GM21825 (cell line): ENCODE measurements around the gene TGFA.

Experiments used
- ATAC-seq: cut with Tn5 transposase; IDR thresholded peaks from one replicate; pipeline ENCODE4 v1.9.1; 2021; ENCODE audit warnings: mild to moderate bottlenecking, moderate library complexity; ENCODE audit not compliant: unreplicated experiment

The TGFA gene

GRCh38 chr2:70425682-70426301 lies 127.8 kb downstream of the TGFA start:
- ATAC-seq: no peak

DNA sequence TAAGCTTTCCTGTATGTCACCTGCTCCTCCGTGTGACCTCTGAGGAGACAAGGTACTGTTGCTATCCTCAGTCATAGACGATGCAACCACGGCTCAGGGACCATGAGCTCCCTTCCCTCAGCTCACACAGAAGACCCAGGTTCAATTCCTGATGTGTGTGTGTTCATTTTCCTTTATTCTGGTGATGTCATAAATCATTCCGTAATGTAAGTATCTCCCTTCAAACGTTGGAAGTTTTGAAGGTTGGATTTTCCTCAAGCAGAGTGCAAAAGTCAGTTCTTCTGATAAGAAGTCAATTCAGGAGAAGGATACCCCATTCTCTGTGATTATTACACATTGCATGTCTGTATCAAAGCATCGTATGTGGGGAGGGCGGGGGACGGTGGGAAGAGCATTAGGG lies 132.9 kb downstream of the TGFA start:
- no peak for ATAC-seq

DNA sequence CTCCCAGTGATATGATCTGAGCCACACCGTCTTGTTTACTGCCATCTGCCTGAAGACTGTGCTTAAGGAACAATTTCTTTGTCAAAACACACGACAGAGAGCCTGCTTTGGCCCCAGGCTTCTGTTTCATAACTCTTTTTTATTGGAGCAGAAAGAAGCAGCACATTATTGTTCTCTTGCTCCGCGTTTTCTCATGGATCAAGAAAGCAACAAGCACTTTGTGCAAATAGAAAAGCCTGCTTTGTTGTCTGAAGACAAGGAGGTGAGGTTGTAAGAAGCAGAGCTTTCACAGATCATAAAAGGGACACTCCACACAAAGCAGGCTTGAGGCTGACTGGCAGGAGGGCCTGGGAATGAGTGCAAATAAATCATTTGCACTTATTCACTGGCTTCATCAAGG lies 133.5 kb downstream of the TGFA start:
- no peak for ATAC-seq

DNA sequence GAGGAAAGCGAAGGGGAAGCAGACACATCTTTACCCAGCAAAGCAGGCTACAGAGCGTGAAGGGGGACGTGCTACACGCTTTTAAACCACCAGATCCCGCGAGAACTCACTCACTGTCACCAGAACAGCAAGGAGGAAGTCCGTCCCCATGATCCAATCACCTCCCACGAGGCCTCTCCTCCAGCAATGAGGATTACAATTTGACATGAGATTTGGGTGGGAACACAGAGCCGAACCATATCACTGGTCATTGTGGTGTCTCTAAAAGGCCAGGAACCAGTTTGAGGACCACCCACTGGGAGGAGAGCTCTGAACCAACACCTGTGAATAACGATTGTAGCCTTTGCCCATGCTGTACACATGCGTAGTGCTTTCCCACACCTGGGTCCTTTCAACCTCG lies 135.1 kb downstream of the TGFA start:
- ATAC-seq: no peak

DNA sequence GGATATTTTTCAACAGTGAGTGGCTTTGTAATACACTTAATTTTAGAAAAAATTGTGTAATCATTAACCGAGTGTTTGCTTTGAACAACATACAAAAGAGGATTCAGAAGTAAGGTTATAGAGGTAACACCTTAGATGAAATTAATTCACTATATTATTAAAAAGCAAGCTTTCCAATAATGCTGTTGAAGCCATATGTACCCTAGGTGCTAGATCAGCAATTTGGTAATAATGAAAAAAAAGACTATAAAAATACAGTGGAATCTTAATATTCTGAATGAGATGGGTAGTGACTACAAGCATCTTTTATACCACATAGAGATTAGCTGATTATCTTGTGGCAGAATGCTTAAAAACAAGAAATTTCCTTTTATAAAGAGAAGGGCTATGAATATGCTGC lies 136.6 kb downstream of the TGFA start:
- no peak for ATAC-seq

DNA sequence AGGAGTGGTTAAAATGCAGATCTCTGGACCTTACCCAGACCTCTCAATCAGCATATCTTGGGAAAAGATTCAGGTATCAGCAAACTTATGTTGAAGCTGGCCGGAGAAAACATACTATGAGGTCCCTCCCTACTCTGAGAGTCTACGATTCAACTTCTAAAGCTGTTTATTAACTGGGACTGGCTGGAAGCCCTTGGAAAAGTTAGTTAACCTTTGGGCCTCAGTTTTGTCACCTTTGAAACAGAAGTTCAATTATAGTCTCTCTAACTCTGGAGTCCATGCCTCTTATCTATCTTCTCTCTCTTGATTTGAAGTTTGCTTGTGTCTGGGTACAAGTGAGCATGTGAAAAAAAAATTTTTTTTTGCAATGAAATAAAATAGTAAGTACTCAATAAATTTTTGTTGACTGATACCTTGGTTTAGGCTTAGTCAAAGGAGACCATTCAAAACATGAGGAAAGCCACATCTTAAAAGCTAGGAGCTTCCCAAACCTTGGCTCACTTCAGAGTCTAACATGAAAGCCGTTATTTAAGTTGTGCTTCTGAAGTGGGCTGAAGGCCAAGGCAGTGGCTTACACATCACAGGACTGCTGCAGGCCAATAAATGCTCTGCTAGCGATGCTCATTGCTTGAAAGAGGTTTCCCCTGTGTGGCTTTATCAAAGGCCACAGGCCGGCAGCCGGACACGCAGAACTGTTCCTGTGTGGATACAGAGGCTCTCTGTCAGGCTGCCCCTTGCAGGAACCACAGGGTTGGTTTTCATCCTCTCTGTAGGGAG lies 141.1 kb downstream of the TGFA start:
- ATAC-seq: no peak

- no peak for ATAC-seq
Observed at GRCh38 chr2:70411483-70412125, 142.0 kb downstream of the TGFA start.

- ATAC-seq: no peak
Observed at GRCh38 chr2:70403267-70404053, 150.2 kb downstream of the TGFA start.

DNA sequence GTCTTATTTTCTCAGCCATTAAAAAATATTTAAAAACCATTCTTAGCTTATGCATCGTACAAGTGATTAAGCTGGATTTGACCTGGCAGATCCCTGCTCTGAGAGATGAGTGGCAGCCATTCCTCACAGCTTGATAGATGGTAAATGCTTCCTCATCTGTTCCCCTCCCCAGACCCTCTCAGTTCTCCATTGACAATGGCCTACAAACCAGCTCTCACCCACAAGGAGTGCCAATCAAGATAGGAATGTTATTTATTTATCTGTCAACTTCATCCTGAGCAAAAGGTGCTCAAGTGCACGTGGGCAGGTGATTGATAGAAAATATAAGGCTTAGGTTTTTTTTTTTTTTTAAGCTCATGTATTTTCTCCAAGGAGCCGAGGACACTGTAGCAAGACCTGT lies 153.1 kb downstream of the TGFA start:
- ATAC-seq: no peak

DNA sequence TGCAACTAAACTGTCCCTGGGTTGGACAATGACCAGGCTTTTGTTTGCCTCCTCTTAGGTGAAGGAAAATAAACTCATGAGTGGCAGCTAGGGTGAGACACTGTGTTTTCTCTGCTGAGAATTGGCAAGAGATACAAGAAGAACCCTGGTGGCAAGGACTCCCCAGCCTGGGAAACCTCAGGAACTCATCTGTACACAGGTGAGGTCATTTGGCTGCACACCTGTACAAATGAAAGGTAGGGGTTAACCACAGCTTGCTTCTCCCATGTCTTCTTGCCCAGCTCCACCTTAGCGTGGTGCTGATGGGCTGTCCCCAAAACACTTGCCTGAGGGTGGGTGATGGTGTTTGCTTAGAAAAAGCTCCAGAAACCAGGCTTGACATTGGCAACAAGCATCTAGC lies 154.6 kb downstream of the TGFA start:
- no peak for ATAC-seq
